Pulmonary artery endothelial cell (primary cell): ENCODE measurements around the gene MSL2. TPM values are rescaled to one million over a fixed set of nuclear protein-coding genes. Genes with fewer than 3 reads are reported as not detected.
"Not testable (repeated sequence)": the region's sequence is repeated elsewhere in the genome, so short reads cannot be mapped to it uniquely, and the experiment has no call there.

Experiments used
- DNase-seq: peaks from one replicate; pipeline ENCODE4 v3.0.0-alpha.2; 2011; ENCODE audit warnings: low read depth, low spot score
- total RNA-seq: library from RNA; depleted of rRNA; stranded (reverse); fragments of >200 nt; gene quantifications from 2 replicates; pipeline ENCODE4 v1.2.3, GENCODE V29; 2014

MSL2 gene
- total RNA-seq, 1 donor from 2014 or later, result 10.0 TPM

DNA sequence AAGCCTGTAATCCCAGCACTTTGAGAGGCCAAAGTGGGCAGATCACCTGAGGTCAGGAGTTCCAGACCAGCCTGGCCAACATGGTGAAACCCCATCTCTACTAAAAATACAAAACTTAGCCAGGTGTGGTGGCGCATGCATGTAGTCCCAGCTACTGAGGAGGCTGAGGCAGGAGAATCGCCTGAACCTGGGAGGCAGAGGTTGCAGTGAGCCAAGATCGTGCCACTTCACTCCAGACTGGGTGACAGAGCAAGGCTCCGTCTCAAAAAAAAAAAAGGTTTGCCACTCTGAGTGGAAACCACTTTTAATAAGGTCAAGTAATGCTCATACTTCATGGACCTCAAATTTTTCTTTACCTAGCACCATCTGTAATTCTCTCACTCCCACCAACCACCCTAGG, 51.7 kb downstream of the MSL2 start:
- not testable (repeated sequence) for DNase-seq

DNA sequence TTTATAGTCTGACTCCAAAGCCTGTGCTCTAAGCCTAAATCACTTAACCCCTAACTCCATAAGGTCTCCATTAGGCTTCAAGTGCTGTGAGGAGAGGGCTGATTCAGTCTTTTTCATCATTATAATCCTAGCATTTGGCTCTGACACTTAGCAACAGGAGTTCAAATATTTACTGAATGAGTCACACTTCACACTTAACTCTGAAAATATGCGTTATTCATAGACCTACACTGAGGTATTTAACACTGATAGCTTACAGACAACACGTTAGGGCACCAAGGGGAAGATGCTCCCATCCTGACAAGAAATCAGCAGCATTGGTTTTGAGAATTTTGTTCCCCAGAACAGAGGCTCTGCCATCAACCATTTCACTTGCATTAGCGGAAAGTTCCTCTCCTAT, 53.5 kb downstream of the MSL2 start:
- DNase-seq, result peak; percentile 67

DNA sequence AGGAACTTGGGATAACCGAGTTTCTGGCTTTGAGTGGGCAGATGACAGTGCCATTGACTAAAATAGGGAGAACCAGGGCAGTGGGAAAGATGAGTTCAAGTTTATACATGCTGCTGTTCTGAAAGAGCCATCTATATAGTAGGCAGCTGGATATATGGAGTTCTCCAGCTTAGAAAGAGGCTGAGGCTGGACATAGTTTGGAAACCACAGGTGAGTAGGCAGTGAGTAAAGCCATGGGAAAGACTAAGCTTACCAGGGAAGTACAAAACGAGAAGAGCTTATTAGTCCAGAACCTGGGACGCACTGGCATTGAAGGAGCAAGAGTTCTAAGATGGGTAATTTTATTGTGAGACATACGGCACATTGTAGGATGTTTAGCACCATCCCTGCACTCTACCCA, 54.2 kb downstream of the MSL2 start:
- DNase-seq, result no peak

DNA sequence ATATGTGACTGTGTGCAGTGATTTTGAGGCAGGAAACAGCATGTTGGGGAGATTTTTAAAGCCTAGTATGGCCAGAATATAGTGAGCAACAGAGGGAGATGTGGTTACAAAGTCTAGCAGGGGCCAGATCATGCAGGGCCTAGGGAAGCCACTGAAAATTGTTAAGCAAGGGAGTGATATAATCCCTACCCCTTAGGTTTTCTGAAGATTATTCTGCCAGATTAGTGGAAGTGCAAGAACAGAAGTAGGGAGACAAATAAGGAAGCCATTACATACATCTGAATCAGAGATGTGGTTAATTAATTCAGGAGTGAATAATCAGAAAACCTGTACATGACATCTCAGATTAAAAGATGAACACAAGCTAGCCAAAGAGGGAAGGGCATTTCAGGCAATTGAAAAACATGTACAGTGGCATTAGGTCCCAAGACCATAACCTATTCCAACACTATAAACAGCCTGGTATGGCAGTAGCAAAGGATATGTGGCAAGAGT, 54.8 kb downstream of the MSL2 start:
- no peak for DNase-seq

DNA sequence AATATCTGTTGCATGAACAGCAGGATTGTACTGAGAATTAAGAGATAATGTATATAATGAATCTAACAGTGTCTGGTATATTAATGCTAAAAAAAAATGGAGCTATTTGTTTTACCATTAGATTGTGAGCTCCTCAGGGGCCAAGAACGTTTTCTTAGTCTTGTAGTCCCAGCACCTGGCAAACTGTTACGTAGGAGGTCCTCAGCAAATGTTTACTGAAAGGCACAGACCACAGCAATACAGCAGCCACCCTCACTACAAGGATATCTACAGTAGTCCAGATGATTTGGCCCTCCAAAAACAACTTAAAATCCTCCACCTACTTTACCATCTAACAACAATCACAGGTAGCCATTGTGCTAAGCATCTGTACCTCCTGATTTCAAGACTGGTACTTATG, 59.7 kb downstream of the MSL2 start:
- no peak for DNase-seq

DNA sequence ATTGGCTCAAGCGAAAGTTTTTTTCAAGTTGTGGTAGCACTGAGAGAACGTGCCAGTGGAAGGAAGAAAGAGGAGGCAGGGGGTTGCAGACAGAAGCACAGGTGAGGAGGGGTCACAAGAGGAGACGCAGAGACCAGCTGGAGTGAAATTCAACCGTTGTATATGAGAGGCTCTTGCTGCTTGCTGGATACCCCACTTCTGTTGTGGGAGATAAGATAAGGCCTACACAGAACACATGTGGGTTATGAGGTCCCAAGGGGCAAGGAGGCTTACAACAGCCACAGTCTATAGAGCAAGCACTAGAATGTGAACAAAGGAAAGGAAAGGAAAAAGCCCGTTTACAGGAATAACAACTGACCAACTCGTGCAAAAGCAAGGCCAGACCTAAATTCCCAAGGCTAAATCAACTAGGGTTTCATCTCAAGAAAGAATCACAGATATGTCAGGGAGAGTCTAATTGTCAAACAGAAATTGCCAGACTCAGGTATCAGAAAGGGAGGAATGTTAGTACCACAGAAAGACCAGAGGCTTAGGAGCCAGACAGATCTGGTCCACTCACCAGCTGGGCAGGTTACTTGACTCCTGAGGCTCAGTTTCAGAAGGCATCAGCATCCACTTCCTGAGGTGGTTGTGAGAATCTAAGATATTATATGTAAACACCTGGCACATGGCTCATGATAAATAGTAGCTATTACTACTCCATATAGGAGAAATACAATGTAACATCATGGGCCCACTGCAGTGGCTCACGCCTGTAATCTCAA, 60.9 kb downstream of the MSL2 start:
- DNase-seq, result no peak

DNA sequence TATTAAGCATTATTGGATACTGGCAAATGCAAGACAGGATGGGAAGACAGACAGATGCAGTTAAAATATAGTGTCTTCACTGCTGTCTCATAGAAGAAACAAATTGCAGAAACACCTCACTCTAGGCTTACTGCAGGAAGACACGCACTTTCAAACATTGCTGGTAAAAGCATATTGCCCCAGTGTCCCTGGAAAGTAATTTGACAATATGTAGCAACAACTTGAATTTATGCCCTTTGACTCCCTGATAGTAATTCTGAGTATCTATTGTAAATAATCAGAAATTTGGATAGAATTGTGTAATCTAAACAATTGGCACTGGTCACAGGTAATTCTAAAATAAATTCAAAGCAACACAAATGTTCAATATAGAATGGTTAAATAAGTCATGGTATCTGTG, 62.0 kb downstream of the MSL2 start:
- no peak for DNase-seq

DNA sequence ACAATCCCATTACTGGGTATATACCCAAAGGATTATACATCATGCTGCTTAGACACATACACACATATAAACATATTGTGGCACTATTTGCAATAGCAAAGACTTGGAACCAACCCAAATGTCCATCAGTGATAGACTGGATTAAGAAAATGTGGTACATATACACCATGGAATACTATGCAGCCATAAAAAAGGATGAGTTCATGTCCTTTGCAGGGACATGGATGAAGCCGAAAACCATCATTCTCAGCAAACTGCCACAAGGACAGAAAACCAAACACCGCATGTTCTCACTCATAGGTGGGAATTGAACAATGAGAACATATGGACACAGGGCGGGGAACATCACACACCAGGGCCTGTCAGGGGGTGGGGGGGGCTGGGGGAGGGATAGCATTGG, 64.5 kb downstream of the MSL2 start:
- DNase-seq, result not testable (repeated sequence)

DNA sequence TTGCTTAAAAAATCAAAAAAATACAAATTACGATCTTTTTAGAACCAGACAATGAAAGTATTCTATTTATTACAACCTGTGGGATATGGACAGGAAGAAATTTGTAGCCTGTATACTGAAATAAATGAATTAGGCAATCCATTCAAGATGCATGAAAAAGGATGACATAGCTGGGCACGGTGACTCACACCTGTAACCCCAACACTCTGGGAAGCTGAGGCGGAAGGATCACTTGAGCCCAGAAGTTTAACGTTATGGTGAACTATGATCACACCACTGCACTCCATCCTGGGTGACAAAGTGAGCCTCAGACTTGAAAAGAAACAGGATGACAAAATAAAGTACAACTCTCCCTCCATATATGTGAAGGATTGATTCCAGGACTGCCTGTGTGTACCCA, 74.1 kb downstream of the MSL2 start:
- DNase-seq, result no peak

DNA sequence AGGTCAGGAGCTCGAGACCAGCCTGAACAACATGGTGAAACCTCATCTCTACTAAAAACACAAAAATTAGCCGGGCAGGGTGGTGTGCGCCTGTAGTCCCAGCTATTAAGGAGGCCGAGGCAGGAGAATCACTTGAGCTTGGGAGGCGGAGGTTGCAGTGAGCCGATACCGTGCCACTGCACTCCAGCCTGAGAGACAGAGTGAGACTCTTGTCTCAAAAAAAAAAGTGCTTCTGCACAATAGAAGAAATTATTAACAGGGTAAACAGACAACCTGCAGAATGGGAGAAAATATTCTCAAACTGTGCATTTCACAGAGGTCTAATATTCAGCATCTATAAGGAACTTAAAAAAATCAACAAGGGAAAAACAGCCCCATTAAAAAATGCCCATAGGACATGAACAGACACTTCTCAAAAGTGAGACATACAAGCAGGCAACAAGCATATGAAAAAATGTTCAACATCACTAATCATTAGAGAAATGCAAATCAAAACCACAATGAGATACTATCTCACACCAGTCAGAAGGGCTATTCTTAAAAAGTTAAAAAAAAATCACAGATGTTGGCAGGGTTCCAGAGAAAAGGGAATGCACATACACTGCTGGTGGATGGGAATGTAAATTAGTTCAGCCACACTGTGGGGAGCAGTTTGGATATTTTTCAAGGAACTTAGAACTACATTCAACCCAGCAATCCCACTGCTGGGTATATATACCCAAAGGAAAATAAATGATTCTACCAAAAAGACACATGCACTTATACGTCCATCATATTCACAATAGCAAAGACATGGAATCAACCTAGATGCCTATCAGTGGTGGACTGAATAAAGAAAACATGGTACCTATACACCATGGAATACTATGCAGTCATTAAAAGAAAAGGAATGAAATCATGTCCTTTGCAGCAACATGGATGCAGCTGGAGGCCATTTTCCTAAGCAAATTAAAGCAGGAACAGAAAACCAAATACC, 75.5 kb downstream of the MSL2 start:
- no peak for DNase-seq

DNA sequence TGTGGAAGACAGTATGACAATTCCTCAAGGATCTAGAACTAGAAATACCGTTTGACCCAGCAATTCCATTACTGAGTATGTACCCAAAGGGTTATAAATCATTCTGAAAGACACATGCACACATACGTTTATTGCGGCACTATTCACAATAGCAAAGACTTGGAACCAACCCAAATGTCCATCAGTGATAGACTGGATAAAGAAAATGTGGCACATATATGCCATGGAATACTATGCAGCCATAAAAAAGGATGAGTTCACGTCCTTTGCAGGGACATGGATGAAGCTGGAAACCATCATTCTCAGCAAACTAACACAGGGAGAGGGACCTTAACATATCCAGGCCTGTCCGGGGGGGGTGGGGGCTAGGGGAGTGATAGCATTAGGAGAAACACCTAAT, 76.4 kb downstream of the MSL2 start:
- not testable (repeated sequence) for DNase-seq

DNA sequence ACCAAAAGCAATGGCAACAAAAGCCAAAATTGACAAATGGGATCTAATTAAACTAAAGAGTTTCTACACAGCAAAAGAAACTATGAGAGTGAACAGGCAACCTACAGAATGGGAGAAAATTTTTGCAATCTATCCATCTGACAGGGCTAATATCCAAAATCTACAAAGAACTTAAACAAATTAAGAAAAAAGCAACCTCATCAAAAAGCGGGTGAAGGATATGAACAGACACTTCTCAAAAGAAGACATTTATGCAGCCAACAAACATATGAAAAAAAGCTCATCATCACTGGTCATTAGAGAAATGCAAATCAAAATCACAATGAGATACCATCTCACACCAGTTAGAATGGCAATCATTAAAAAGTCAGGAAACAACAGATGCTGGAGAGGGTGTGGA, 76.8 kb downstream of the MSL2 start:
- not testable (repeated sequence) for DNase-seq

DNA sequence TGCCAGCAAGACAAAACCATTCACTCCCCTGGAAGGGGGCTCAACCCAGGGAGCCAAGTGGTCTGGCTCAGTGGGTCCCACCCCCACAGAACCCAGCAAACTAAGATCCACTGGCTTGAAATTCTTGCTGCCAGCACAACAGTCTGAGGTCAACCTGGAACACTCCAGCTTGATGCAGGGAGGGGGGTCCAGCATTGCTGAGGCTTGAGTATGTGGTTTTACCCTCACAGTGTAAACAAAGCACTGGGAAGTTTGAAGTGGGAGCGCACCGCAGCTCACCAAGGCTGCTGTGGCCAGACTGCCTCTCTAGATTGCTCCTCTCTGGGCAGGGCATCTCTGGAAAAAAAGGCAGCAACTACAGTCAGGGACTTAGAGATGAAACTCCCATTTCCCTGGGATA, 81.7 kb downstream of the MSL2 start:
- no peak for DNase-seq

DNA sequence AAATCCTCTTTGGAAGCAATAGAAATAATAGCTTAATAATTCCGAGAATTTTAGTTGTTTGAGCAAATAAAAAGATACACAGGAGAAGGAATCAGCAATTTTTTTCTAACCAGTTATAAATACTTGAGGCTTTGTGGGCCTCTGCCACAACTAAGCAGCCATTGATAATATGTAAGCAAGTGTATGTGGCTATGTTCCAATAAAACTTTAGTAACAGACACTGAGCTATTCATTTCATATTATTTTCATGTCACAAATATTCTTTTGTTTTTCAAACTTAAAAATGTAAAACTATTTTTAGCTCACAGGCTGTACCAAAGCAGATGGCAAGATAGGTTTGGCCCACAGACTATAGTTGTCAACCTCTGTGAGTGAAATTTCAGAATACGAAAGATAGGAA, 85.7 kb downstream of the MSL2 start:
- no peak for DNase-seq

DNA sequence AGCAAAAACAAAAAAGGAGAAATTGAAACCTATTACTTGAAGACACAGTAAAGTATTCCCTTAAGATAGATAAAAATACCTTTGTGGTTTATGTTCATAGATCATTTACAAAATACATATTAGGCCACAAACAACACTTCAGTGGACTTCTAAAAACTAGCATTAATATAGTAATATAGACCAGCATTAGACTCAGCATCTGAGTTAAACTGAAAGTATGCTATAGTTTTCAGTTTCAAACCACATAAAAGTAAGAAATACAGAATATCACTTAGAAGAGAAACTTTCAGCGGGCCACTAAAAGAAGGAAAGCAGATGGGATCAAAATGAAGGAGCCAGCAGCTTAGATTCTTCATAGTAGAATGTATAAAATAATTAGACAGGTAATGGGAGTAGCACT, 86.6 kb downstream of the MSL2 start:
- DNase-seq, result no peak

DNA sequence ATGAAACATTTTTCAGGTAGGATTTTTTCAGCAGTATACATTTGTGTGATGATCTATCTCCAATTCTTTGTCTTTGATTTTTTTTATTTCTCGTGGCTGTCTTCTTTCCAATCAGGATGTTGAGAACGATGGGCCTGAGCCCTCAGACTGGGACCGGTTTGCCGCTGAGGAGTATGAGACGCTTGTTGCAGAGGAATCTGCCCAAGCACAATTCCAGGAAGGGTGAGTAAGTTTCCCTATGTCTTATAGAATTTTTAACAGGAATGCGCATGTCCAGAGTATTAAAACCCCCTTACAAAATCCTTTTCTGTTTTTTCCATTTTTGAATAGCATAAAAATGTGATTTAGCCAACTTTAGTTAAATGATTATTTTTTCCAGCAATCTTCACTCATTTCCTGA, 90.0 kb downstream of the MSL2 start:
- peak; percentile 72 for DNase-seq

DNA sequence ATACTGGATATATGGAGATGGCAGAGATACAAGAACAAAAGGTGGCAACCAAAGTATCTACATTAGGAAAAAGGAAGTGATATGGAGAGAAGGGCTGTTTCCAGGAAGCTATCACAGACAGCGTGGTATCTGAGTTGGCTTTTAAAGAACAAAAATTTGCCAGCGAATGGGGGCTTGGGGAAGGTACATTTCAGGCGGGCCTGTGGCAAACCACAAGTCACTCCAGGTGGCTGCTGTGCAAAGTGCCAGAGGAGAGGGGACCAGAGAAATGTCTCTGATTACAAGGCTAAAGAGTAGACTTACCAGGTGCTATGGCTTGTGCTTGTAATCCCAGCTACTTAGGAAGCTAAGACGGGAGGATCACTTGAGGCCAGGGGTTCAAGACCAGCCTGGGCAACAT, 91.1 kb downstream of the MSL2 start:
- no peak for DNase-seq

Other genes with a start within 250 kb of the MSL2 start
- gene PPP2R3A, start 230.6 kb downstream of the MSL2 start, total RNA-seq, result 7.5 TPM in 2 replicates
- 49.2 and 75.8 TPM in 2 replicates for gene PCCB, start 54.0 kb upstream of the MSL2 start, total RNA-seq